ENCODE data around the gene AKR1A1. TPM values are rescaled to one million over a fixed set of nuclear protein-coding genes. Genes with fewer than 3 reads are reported as not detected.

Gene AKR1A1
- total RNA-seq, 4 donors from 2014 or later: 15.6 to 40.1 (median 37.1) TPM

- Histone ChIP-seq H3K27me3 (no peaks in the 10 kb centered on the region), H3K4me1 (no peaks in the 10 kb centered on the region), H3K36me3 (no peaks in the 10 kb centered on the region), H3K27ac (no peak overlapping the region), H3K4me3 (no peak overlapping the region), H3K9me3 (no peaks in the 10 kb centered on the region)
- in situ Hi-C loops (cut with MboI; ENCODE audit: low sequenced_read_pairs in 4 of 4): no loop called here
- intact Hi-C loops (cut with DNase I; ENCODE audit: low total_unique reads): no loop called here
- TF ChIP-seq POLR2A (IDR thresholded peaks at IDR 0.05) (no peak), CTCF (IDR thresholded peaks at IDR 0.05 in 4 of 5, conservative IDR thresholded peaks at IDR 0.05 in 1 of 5) (no peak)
- DNase-seq: no peak
- ATAC-seq: no peak
These were observed 13.7 kb upstream of the AKR1A1 start for GRCh38 chr1:45536886-45537285.

GRCh38 chr1:45541193-45541592 is 9.4 kb upstream of the AKR1A1 start:
- H3K36me3 ChIP-seq: no peaks in the 10 kb centered on the region
- intact Hi-C loops (cut with DNase I; ENCODE audit: low total_unique reads): no loop called here

GRCh38 chr1:45542591-45542990 is 8.0 kb upstream of the AKR1A1 start:
- ATAC-seq (no peak), DNase-seq (peak in 1 of 2 donors; percentile 24)
- H3K4me3 ChIP-seq: no peak overlapping the region
- H3K9me3 ChIP-seq: no peaks in the 10 kb centered on the region
- no peaks in the 10 kb centered on the region for H3K36me3 ChIP-seq
- TF ChIP-seq CTCF (IDR thresholded peaks at IDR 0.05 in 4 of 5, conservative IDR thresholded peaks at IDR 0.05 in 1 of 5) (no peak), POLR2A (IDR thresholded peaks at IDR 0.05) (no peak)
- in situ Hi-C loops (cut with MboI; ENCODE audit: low sequenced_read_pairs in 4 of 4): no loop called here
- no peaks in the 10 kb centered on the region for H3K4me1 ChIP-seq
- no peak overlapping the region for H3K27ac ChIP-seq
- peaks cover 0 to 2% (median 0%) of the 10 kb centered on the region in 3 donors for H3K27me3 ChIP-seq
- intact Hi-C loops (cut with DNase I; ENCODE audit: low total_unique reads): no loop called here

More at GRCh38 chr1:45541193-45541592, 9.4 kb upstream of the AKR1A1 start:
- in situ Hi-C loops (cut with MboI; ENCODE audit: low sequenced_read_pairs in 4 of 4): no loop called here
- no peaks in the 10 kb centered on the region for H3K4me1 ChIP-seq
- TF ChIP-seq CTCF (IDR thresholded peaks at IDR 0.05 in 4 of 5, conservative IDR thresholded peaks at IDR 0.05 in 1 of 5) (no peak), POLR2A (IDR thresholded peaks at IDR 0.05) (no peak)
- H3K27ac ChIP-seq: no peak overlapping the region
- no peaks in the 10 kb centered on the region for H3K9me3 ChIP-seq
- H3K4me3 ChIP-seq: no peak overlapping the region
- DNase-seq (no peak), ATAC-seq (no peak)
- peaks cover 0 to 2% (median 0%) of the 10 kb centered on the region in 3 donors for H3K27me3 ChIP-seq

- H3K9me3 ChIP-seq: no peaks in the 10 kb centered on the region
- no peak overlapping the region for H3K27ac ChIP-seq
- DNase-seq (peak; percentile 22 to 37), ATAC-seq (peak in 1 of 2 donors; percentile 27)
- intact Hi-C loops (cut with DNase I; ENCODE audit: low total_unique reads): no loop called here
- H3K4me1 ChIP-seq: no peaks in the 10 kb centered on the region
- in situ Hi-C loops (cut with MboI; ENCODE audit: low sequenced_read_pairs in 4 of 4): no loop called here
- H3K36me3 ChIP-seq: no peaks in the 10 kb centered on the region
- no peak overlapping the region for H3K4me3 ChIP-seq
- peaks cover 0 to 2% (median 0%) of the 10 kb centered on the region in 3 donors for H3K27me3 ChIP-seq
- TF ChIP-seq CTCF (IDR thresholded peaks at IDR 0.05 in 4 of 5, conservative IDR thresholded peaks at IDR 0.05 in 1 of 5) (no peak), POLR2A (IDR thresholded peaks at IDR 0.05) (no peak)
These were observed 6.8 kb upstream of the AKR1A1 start for GRCh38 chr1:45543581-45544417.

All from gastrocnemius medialis (tissue), 4 donors.